Activated CD8-positive, alpha-beta memory T cell treated with anti-CD3 and anti-CD28 coated beads, Interleukin-2, amount 10 ng/mL, durations not matched to agents 7 days and 5 days (primary cell): ENCODE measurements around the gene ARHGAP29. TPM values are rescaled to one million over a fixed set of nuclear protein-coding genes. Genes with fewer than 3 reads are reported as not detected.
"Not testable (repeated sequence)": the region's sequence is repeated elsewhere in the genome, so short reads cannot be mapped to it uniquely, and the experiment has no call there.

Experiments
- ATAC-seq: fragments of 150-1000 bp; cut with Tn5 transposase; one replicate; pipeline ENCODE4 v1.10.0; 2021; ENCODE audit warnings: moderate library complexity
- CTCF ChIA-PET: fragments of 350-600 bp; sonication (Branson Sonifier 250); formaldehyde crosslinking; loops from one replicate; lab custom pipeline; 2021; ENCODE audit warnings: antibody characterized with exemption; lab: Charles Lee
- DNase-seq: peaks from one replicate; pipeline ENCODE4 v3.0.0-alpha.2; 2020
- H3K27ac Mint-ChIP-seq: one replicate; pipeline ENCODE4 v1.8.0; 2021; ENCODE audit warnings: mild to moderate bottlenecking, mixed read lengths
- H3K27me3 Mint-ChIP-seq: one replicate; pipeline ENCODE4 v1.8.0; 2021; ENCODE audit warnings: mixed read lengths
- H3K36me3 Mint-ChIP-seq: one replicate; pipeline ENCODE4 v1.8.0; 2021; ENCODE audit warnings: mild to moderate bottlenecking, mixed read lengths
- H3K4me1 Mint-ChIP-seq: one replicate; pipeline ENCODE4 v1.8.0; 2021; ENCODE audit warnings: mixed read lengths
- H3K4me3 Mint-ChIP-seq: one replicate; pipeline ENCODE4 v1.8.0; 2021; ENCODE audit warnings: mild to moderate bottlenecking, moderate library complexity, mixed read lengths
- H3K9me3 Mint-ChIP-seq: one replicate; pipeline ENCODE4 v1.8.0; 2022; ENCODE audit warnings: low read depth, mixed read lengths
- total RNA-seq, 2 experiments: library from RNA; stranded (reverse); gene quantifications; one replicate each; pipeline ENCODE4 v1.2.3, GENCODE V29; 2021

The ARHGAP29 gene
- total RNA-seq, 2 experiments from 2014 or later = not detected

DNA sequence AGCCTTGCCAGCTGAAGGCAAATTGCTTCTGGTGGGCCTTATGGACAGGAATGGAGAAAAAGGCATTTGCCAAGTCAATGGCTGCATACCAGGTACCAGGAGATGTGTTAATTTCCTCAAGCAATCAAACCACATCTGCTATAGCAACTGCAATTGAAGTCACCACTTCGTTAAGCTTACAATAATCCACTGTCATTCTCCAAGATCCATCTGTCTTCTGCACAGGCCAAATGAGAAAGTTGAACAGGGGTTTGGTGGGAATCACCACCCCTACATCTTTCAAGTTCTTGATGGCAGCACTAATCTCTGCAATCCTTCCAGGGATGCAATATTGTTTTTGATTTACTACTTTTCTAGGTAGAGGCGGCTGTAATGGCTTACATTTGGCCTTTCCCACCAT, 72.5 kb downstream of the ARHGAP29 start:
- DNase-seq, H3K4me1 Mint-ChIP-seq, CTCF ChIA-PET, H3K27me3 Mint-ChIP-seq, H3K36me3 Mint-ChIP-seq, H3K9me3 Mint-ChIP-seq, ATAC-seq, H3K27ac Mint-ChIP-seq, H3K4me3 Mint-ChIP-seq: not testable (repeated sequence)

DNA sequence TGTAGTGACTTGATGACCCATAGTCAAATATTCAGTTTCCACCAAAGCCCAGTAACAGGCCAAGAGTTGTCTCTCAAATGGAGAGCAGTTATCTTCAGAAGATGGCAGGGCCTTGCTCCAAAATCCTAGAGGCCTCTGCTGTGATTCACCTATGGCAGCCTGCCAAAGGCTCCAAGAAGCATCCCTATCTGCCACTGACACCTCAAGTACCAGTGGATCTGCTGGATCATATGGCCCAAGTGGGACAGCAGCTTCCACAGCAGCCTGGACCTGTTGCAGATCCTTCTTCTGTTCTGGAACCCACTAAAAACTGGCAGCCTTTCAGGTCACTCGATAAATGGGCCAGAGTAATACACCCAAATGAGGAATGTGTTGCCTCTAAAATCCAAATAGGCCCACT, 73.3 kb downstream of the ARHGAP29 start:
- H3K4me1 Mint-ChIP-seq, H3K4me3 Mint-ChIP-seq, H3K36me3 Mint-ChIP-seq, DNase-seq, CTCF ChIA-PET, H3K27ac Mint-ChIP-seq, H3K9me3 Mint-ChIP-seq, ATAC-seq, H3K27me3 Mint-ChIP-seq: not testable (repeated sequence)

DNA sequence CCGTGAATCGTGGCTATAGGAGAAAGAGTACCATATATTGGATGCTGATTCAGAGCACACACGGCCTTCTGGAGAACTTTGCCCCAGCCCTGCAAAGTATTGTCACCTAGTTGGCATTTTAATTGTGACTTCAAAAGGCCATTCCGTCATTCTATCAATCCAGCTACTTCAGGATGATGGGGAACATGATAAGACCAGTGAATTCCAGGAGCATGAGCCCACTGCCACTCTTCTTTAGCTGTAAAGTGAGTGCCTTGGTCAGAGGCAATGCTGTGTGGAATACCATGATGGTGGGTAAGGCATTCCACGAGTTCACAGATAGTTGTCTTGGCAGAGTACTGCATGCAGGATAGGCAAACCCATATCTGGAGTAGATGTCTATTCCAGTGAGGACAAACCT, 74.1 kb downstream of the ARHGAP29 start:
- DNase-seq, CTCF ChIA-PET, H3K27ac Mint-ChIP-seq, H3K36me3 Mint-ChIP-seq, H3K9me3 Mint-ChIP-seq, H3K4me3 Mint-ChIP-seq, ATAC-seq, H3K4me1 Mint-ChIP-seq, H3K27me3 Mint-ChIP-seq: not testable (repeated sequence)

DNA sequence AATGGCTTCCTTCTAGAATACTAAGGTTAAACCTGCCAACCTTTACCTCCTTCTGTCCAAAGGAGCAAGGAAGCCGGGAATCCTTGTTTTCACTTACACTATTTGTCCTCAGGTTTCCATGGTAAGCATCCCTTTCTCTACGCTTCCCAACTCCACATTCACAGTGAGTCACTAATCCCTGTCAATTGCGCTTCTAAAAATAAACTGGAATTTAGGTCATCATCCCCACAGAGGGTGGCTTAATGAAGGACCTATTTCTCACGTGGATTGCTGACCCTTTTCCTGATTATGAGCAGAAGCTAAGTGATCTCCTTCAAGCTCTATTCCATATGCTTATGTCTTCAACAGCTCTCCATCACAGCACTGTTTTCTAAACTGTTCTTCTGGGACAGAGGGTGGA, 76.6 kb downstream of the ARHGAP29 start:
- H3K4me1 Mint-ChIP-seq = no peaks in the 10 kb centered on the region
- no peak overlapping the region for H3K27ac Mint-ChIP-seq
- no peak overlapping the region for H3K4me3 Mint-ChIP-seq
- DNase-seq = no peak
- H3K36me3 Mint-ChIP-seq = no peaks in the 10 kb centered on the region
- ATAC-seq = no peak
- H3K27me3 Mint-ChIP-seq = peaks cover 7% of the 10 kb centered on the region
- CTCF ChIA-PET = no interaction called here
- H3K9me3 Mint-ChIP-seq = no peaks in the 10 kb centered on the region

DNA sequence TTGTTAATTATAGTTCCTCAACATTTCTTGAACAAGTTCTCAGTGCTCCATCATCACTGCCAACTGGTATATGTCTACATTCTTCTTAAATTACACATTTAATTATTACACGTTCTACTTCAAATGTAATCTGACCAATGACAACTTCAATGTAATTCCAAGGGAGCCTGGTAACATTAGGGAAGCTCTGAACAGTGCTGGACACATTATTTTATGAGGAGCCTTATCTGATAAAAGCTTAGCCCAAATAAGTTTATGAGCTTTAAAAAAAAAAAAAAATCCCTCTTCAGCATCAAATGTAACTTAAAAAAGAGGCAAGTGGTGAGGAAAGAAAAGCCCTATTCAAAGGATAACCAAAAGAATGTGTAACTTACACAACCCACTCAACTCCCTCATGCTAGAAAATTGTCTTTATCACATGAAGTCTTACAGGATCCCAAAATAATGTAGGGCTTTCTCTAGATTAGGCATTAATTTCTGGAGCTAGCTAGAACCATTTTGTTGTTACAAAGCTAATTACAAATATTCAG, 81.2 kb downstream of the ARHGAP29 start:
- Mint-ChIP-seq H3K9me3 (no peaks in the 10 kb centered on the region), H3K27me3 (peaks cover 7% of the 10 kb centered on the region), H3K4me3 (no peak overlapping the region), H3K27ac (no peak overlapping the region), H3K4me1 (no peaks in the 10 kb centered on the region), H3K36me3 (no peaks in the 10 kb centered on the region)
- CTCF ChIA-PET = no interaction called here
- ATAC-seq = no peak
- no peak for DNase-seq

DNA sequence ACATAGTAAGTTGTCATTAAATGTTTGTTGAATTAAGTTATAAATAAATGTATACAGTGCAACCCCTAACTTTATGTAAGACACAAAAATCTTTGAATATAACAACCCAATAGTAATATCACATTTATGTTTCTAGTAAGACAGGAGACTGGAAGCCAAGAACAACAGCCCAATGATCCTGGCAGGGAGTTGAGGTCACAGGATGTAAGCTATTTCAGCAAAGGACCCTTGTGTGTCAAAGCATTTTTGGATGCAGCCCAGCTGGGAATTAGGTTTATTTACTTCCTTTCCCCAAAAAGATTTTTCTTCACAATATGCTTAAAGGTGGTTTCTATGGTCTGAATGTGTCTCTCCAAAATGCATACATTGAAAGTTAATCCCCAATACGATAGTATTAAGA, 82.4 kb downstream of the ARHGAP29 start:
- CTCF ChIA-PET = no interaction called here
- no peak for ATAC-seq
- H3K36me3 Mint-ChIP-seq = no peaks in the 10 kb centered on the region
- H3K27me3 Mint-ChIP-seq = peaks cover 4% of the 10 kb centered on the region
- no peak for DNase-seq
- H3K27ac Mint-ChIP-seq = no peak overlapping the region
- H3K4me3 Mint-ChIP-seq = no peak overlapping the region
- no peaks in the 10 kb centered on the region for H3K9me3 Mint-ChIP-seq
- H3K4me1 Mint-ChIP-seq = no peaks in the 10 kb centered on the region

DNA sequence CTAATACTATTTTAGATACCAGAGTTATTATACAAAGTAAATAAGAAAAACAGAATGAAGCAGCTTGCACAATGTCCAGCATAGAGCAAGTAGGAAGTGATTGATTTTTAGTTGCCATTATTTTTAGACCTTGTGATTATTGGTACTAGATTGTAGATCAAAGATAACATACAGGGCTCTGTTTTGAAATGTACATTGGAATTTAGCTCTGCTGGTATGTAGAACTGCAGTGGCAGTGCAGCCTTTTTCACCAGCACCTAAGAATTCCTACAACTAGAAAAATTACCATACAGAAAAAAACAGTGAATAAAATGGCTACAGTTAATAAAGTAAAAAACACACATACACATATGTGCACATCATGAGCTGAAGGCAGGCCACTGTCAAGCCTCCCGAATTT, 84.3 kb downstream of the ARHGAP29 start:
- H3K4me3 Mint-ChIP-seq = no peak overlapping the region
- H3K27me3 Mint-ChIP-seq = no peaks in the 10 kb centered on the region
- H3K9me3 Mint-ChIP-seq = no peaks in the 10 kb centered on the region
- CTCF ChIA-PET = no interaction called here
- H3K27ac Mint-ChIP-seq = no peak overlapping the region
- no peaks in the 10 kb centered on the region for H3K4me1 Mint-ChIP-seq
- ATAC-seq (no peak), DNase-seq (no peak)
- no peaks in the 10 kb centered on the region for H3K36me3 Mint-ChIP-seq

DNA sequence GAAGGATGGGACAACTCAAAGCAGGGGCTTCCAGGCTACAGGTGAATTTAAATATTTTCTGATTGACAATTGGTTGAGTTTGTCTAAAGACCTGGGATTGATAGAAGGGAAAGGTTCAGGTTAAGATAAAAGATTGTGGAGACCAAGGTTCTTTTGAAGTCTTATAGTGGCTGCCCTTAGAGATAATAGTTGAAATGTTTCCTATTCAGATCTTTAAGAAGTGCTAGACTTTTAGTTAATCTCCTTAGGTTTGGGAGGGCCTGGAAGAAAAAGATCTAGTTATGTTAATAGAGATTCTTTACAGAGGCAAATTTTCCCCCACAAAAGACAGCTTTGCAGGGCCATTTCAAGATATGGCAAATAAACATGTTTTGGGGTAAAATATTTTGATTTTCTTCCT, 88.2 kb downstream of the ARHGAP29 start:
- ATAC-seq, H3K27me3 Mint-ChIP-seq, DNase-seq, CTCF ChIA-PET, H3K9me3 Mint-ChIP-seq, H3K27ac Mint-ChIP-seq, H3K4me1 Mint-ChIP-seq, H3K4me3 Mint-ChIP-seq, H3K36me3 Mint-ChIP-seq: not testable (repeated sequence)

DNA sequence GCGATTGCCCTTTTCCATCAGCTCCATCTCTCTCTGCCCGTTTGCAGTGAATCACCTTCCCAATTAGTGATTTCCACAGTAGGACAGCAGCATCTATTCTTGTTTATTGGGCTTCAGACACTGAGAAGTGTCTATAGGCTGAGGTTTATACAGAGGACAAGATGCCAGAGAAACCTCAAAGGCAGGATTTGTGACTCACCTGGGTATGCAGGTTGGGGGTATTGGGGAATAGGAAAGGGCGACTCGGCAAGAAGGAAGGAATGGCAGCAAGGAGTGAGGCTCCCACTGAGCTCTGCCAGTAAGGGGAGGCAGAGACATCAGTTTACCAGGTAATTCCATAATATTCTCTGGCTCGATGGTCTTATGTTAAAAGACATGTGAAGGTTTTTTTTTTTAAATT, 91.1 kb downstream of the ARHGAP29 start:
- no peaks in the 10 kb centered on the region for H3K36me3 Mint-ChIP-seq
- no peak overlapping the region for H3K27ac Mint-ChIP-seq
- no peak for ATAC-seq
- H3K9me3 Mint-ChIP-seq = no peaks in the 10 kb centered on the region
- H3K4me3 Mint-ChIP-seq = no peak overlapping the region
- no peak for DNase-seq
- peaks cover 6% of the 10 kb centered on the region for H3K27me3 Mint-ChIP-seq
- CTCF ChIA-PET = no interaction called here
- no peaks in the 10 kb centered on the region for H3K4me1 Mint-ChIP-seq

DNA sequence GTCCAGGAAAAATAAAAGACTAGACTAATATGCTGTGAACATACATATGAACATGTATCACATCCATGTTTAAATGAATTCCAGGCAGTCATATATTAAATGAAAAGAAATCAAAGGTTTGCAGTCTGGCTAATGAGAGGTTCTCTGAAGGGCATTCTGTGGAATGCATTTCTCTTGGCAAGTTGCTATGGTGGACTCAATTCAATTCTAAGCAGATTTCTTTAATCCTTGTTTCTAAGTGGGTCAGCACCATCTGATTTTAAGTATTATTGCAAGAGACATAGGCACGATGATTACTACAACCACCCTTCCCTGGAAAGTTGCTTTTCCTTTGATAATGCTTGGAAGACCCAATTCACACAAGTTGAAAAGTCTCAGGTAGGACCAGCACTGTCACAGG, 92.5 kb downstream of the ARHGAP29 start:
- ATAC-seq (no peak), DNase-seq (no peak)
- CTCF ChIA-PET = no interaction called here
- Mint-ChIP-seq H3K36me3 (no peaks in the 10 kb centered on the region), H3K27ac (no peak overlapping the region), H3K27me3 (peaks cover 6% of the 10 kb centered on the region), H3K9me3 (no peaks in the 10 kb centered on the region), H3K4me1 (no peaks in the 10 kb centered on the region), H3K4me3 (no peak overlapping the region)

DNA sequence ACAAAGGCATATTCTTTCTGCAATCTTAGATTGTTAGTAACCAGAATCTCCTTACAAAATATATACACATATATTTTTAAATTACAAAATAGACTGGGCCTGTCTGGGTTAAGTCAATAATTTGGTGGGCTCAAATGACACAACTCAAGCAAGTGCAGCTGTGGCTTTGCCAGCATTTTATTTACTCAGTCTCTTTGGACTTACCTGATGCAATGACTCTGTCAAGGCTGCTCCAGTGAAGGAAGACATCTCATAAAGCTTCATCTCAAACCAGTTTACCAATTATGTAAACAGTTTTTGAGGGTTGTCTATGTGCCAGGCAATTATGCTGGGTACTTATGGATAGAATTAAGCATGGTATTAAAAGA, 93.6 kb downstream of the ARHGAP29 start:
- Mint-ChIP-seq H3K36me3 (no peaks in the 10 kb centered on the region), H3K9me3 (no peaks in the 10 kb centered on the region), H3K27ac (no peak overlapping the region), H3K4me1 (no peaks in the 10 kb centered on the region), H3K27me3 (peaks cover 6% of the 10 kb centered on the region), H3K4me3 (no peak overlapping the region)
- DNase-seq (no peak), ATAC-seq (no peak)
- CTCF ChIA-PET = no interaction called here

DNA sequence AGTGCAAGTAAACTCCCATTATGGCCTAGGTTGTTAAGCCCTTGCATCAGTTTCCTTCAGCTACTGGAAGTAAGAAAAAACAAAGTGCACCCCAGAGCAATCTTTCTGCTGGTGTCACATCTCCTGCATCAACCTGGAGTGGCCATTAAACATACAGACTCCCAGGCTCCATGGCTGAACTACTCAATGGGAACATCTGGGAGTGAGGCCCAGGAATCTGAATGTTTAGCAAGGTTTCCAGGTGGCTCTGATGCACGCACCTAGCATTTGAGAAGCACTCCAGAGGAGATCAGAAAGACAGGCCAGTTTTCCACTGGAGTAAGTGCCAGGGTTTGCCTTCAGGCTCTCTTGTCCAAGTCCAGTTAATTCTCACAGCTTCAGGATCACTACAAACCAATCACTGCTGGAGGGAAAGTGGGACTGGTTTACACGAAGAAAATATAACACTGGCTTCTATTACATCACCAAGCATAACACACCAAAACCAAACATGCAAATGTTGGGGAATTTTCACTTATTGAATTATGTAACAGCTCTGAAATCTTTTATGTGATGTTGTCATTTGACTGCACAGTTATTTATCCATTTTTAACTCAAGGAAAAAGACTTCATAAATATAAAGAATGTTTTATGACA, 94.1 kb downstream of the ARHGAP29 start:
- DNase-seq = no peak
- Mint-ChIP-seq H3K9me3 (no peaks in the 10 kb centered on the region), H3K36me3 (no peaks in the 10 kb centered on the region), H3K27ac (no peak overlapping the region), H3K4me3 (no peak overlapping the region), H3K4me1 (no peaks in the 10 kb centered on the region), H3K27me3 (peaks cover 6% of the 10 kb centered on the region)
- CTCF ChIA-PET = no interaction called here
- no peak for ATAC-seq

DNA sequence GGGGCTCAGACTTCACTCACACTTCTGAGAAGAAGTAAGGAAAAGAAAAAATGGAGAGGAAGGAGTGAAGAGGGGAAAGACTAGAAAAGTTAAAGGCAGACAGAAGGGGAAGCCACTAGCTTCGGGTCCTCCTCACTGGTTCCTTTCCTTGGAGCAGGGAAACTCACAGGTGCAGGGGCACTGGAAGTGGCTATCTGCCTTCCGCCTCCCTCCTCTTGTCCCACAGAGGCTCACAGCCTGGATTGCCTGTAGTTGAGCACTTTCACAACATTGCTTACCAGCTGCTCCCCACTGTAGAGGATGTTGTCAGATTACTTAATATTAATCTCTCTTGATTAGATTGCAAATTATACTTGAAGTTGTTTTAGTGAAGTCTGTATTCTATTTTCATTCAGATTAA, 94.8 kb downstream of the ARHGAP29 start:
- Mint-ChIP-seq H3K4me3 (no peak overlapping the region), H3K9me3 (no peaks in the 10 kb centered on the region), H3K27me3 (peaks cover 6% of the 10 kb centered on the region), H3K27ac (no peak overlapping the region), H3K36me3 (no peaks in the 10 kb centered on the region), H3K4me1 (no peaks in the 10 kb centered on the region)
- ATAC-seq = no peak
- no peak for DNase-seq
- CTCF ChIA-PET = no interaction called here

DNA sequence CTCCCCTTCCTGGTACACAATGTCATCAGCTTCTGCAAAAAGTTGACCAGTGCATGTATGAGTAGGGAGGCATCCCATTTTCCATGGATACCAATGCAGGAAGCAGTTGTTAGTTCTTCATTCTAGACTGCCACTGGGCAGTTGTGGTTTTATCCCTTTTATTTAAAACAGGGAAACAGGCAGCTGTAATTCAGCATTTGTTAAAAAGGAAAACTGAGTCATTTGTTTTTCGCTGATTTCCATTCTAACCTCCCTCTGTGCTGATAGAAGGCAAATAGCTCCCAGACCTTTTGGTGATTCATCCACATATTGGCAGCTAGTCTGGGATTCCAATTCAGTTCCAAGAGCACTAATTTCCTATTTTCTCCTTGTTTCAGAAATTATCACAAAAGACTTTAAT, 95.4 kb downstream of the ARHGAP29 start:
- ATAC-seq = no peak
- CTCF ChIA-PET = no interaction called here
- H3K4me1 Mint-ChIP-seq = no peaks in the 10 kb centered on the region
- no peak overlapping the region for H3K27ac Mint-ChIP-seq
- peaks cover 6% of the 10 kb centered on the region for H3K27me3 Mint-ChIP-seq
- no peaks in the 10 kb centered on the region for H3K9me3 Mint-ChIP-seq
- no peak for DNase-seq
- H3K36me3 Mint-ChIP-seq = no peaks in the 10 kb centered on the region
- no peak overlapping the region for H3K4me3 Mint-ChIP-seq

DNA sequence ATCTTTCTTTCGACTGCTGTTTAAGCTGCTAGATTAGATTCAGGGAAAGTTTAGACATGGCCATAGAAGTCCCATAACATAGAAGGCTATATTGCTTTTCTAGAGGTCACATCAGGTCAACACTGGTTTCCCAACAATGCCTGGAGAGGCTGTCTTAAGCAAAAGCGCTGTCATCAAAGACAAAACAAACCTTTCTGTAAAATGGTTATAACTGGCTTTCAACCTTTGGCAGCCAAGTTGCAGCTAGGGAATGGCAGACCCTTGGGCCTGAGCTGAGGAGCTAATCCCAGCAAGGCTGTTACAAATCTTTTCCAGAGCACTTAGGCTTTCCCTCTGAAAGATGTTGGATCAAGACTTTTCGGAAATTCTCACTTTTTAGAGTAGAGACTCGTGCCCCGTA, 105.3 kb downstream of the ARHGAP29 start:
- H3K27ac Mint-ChIP-seq = no peak overlapping the region
- H3K9me3 Mint-ChIP-seq = peaks cover 3% of the 10 kb centered on the region
- ATAC-seq = no peak
- no peaks in the 10 kb centered on the region for H3K4me1 Mint-ChIP-seq
- no peaks in the 10 kb centered on the region for H3K36me3 Mint-ChIP-seq
- CTCF ChIA-PET = no interaction called here
- no peak overlapping the region for H3K4me3 Mint-ChIP-seq
- H3K27me3 Mint-ChIP-seq = peaks cover 4% of the 10 kb centered on the region
- DNase-seq = no peak
